ENCODE measurements around the gene METTL4.

The METTL4 gene

DNA sequence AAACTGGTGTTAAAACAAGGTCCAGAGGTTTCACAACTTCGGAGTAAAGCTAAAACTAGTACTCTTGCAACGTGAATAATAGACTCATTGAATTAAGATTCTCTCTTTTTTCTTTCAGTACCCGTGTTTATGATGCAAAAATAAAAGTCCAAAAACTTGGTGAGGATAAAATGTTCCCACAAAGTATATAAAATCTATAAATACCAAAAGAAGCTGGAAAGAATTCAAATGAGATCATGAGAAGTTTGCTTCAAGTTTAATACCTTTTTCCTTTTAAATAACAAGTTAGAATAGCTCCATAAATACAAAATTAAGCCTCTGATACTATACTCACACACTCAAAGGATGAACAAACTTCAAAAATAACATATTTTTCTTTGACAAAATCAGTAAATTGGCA, 34.0 kb downstream of the METTL4 start:
- H3K4me1 ChIP-seq (ENCODE audit: low read length), result no peaks in the 10 kb centered on the region
- no peaks in the 10 kb centered on the region for H3K79me2 ChIP-seq (ENCODE audit: low read length)
- TF ChIP-seq, protein P1, sequence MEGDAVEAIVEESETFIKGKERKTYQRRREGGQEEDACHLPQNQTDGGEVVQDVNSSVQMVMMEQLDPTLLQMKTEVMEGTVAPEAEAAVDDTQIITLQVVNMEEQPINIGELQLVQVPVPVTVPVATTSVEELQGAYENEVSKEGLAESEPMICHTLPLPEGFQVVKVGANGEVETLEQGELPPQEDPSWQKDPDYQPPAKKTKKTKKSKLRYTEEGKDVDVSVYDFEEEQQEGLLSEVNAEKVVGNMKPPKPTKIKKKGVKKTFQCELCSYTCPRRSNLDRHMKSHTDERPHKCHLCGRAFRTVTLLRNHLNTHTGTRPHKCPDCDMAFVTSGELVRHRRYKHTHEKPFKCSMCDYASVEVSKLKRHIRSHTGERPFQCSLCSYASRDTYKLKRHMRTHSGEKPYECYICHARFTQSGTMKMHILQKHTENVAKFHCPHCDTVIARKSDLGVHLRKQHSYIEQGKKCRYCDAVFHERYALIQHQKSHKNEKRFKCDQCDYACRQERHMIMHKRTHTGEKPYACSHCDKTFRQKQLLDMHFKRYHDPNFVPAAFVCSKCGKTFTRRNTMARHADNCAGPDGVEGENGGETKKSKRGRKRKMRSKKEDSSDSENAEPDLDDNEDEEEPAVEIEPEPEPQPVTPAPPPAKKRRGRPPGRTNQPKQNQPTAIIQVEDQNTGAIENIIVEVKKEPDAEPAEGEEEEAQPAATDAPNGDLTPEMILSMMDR (IDR thresholded peaks at IDR 0.05; ENCODE audit: low read length), result no peak
- TF ChIP-seq EZH2phosphoT487 (IDR thresholded peaks at IDR 0.05; ENCODE audit: low read length), result no peak
- no peak for TF ChIP-seq EZH2 (optimal IDR thresholded peaks at IDR 0.05; ENCODE audit: low read depth, low read length)
- no peak overlapping the region for H3K27ac ChIP-seq (ENCODE audit: low read length)
- no peaks in the 10 kb centered on the region for H3K27me3 ChIP-seq (replicated peaks; ENCODE audit: insufficient read depth, low read length)
- no peak overlapping the region for H3K9ac ChIP-seq (ENCODE audit: low read length)
- no peak for DNase-seq
- no peak overlapping the region for H3K4me3 ChIP-seq (ENCODE audit: low read length)
- H3K9me2 ChIP-seq (replicated peaks; ENCODE audit: insufficient read depth, low read length), result no peaks in the 10 kb centered on the region
- no peaks in the 10 kb centered on the region for H3F3A ChIP-seq (ENCODE audit: insufficient read depth, low read length)
- no peaks in the 10 kb centered on the region for H4K20me1 ChIP-seq (ENCODE audit: insufficient read depth, low read length)
- H3K4me2 ChIP-seq (ENCODE audit: low read depth, low read length), result no peak overlapping the region
- H3K9me3 ChIP-seq (replicated peaks; ENCODE audit: insufficient read depth, low read length), result no peaks in the 10 kb centered on the region
- no peaks in the 10 kb centered on the region; the same call in 1 of the 2 replicates for H3K36me3 ChIP-seq (replicated peaks; ENCODE audit: insufficient read depth, low read length)
- H2AFZ ChIP-seq (ENCODE audit: low read length), result no peak overlapping the region

DNA sequence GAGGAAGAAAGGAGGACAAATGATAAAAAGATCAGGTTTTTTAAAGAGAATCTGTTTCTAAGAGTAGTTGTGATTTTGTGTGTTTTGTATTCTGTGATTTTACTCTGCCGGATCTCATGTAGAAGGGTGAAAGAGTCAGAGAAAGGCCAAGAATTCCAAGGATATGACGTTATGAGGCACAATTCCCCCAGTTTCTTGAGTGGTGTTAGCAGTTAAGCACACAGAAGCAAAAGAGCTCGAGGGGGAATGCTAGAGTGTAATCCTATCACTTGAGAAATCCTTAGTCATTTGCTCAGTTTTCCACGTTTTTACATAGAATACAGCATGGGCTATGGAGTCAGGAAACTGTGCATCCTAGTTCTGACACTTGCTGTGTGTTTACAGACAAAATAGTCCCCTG, 34.8 kb downstream of the METTL4 start:
- H3K4me2 ChIP-seq (ENCODE audit: low read depth, low read length), result no peak overlapping the region
- H3K4me3 ChIP-seq (ENCODE audit: low read length), result no peak overlapping the region
- H3K9me2 ChIP-seq (replicated peaks; ENCODE audit: insufficient read depth, low read length), result no peaks in the 10 kb centered on the region
- H3K27ac ChIP-seq (ENCODE audit: low read length), result no peak overlapping the region
- H3K79me2 ChIP-seq (ENCODE audit: low read length), result no peaks in the 10 kb centered on the region
- H3K9ac ChIP-seq (ENCODE audit: low read length), result no peak overlapping the region
- no peak overlapping the region for H2AFZ ChIP-seq (ENCODE audit: low read length)
- no peaks in the 10 kb centered on the region for H3F3A ChIP-seq (ENCODE audit: insufficient read depth, low read length)
- no peaks in the 10 kb centered on the region for H3K4me1 ChIP-seq (ENCODE audit: low read length)
- no peaks in the 10 kb centered on the region for H3K27me3 ChIP-seq (replicated peaks; ENCODE audit: insufficient read depth, low read length)
- no peaks in the 10 kb centered on the region for H3K9me3 ChIP-seq (replicated peaks; ENCODE audit: insufficient read depth, low read length)
- no peaks in the 10 kb centered on the region; the same call in 1 of the 2 replicates for H3K36me3 ChIP-seq (replicated peaks; ENCODE audit: insufficient read depth, low read length)
- no peak for TF ChIP-seq EZH2phosphoT487 (IDR thresholded peaks at IDR 0.05; ENCODE audit: low read length)
- TF ChIP-seq, protein P1 (IDR thresholded peaks at IDR 0.05; ENCODE audit: low read length), result no peak
- no peak for TF ChIP-seq EZH2 (optimal IDR thresholded peaks at IDR 0.05; ENCODE audit: low read depth, low read length)
- DNase-seq, result no peak
- no peaks in the 10 kb centered on the region for H4K20me1 ChIP-seq (ENCODE audit: insufficient read depth, low read length)

DNA sequence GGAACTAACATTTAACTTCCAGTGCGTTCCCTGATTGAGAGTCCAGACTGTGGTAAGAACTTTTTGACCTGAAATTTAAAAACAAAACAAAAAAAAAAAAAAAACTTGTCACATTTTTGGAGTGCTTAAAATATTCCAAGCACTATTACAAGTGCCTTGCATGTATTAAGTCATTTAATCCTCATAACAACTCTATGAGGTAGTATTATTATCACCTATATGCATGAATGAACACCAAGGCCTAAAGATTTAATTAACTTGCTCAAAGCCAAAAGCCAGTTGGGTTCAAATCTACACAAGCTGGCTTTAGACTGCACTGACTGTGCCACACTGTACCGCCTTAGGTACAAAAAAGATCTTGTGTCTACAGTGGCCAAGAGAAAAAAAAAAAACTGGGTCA, 35.2 kb downstream of the METTL4 start:
- Histone ChIP-seq H3K4me2 (ENCODE audit: low read depth, low read length) (no peak overlapping the region), H3K36me3 (replicated peaks; ENCODE audit: insufficient read depth, low read length) (no peaks in the 10 kb centered on the region; the same call in 1 of the 2 replicates), H3K9ac (ENCODE audit: low read length) (no peak overlapping the region), H4K20me1 (ENCODE audit: insufficient read depth, low read length) (no peaks in the 10 kb centered on the region), H3K9me2 (replicated peaks; ENCODE audit: insufficient read depth, low read length) (no peaks in the 10 kb centered on the region), H2AFZ (ENCODE audit: low read length) (no peak overlapping the region), H3K79me2 (ENCODE audit: low read length) (no peaks in the 10 kb centered on the region), H3K27ac (ENCODE audit: low read length) (no peak overlapping the region), H3K27me3 (replicated peaks; ENCODE audit: insufficient read depth, low read length) (no peaks in the 10 kb centered on the region), H3F3A (ENCODE audit: insufficient read depth, low read length) (no peaks in the 10 kb centered on the region), H3K4me3 (ENCODE audit: low read length) (no peak overlapping the region), H3K4me1 (ENCODE audit: low read length) (no peaks in the 10 kb centered on the region), H3K9me3 (replicated peaks; ENCODE audit: insufficient read depth, low read length) (no peaks in the 10 kb centered on the region)
- no peak for DNase-seq
- TF ChIP-seq, protein P1 (IDR thresholded peaks at IDR 0.05; ENCODE audit: low read length), result no peak
- TF ChIP-seq EZH2 (optimal IDR thresholded peaks at IDR 0.05; ENCODE audit: low read depth, low read length) (no peak), EZH2phosphoT487 (IDR thresholded peaks at IDR 0.05; ENCODE audit: low read length) (no peak)
